Measurements from ENCODE around the gene KRT83. TPM values are rescaled to one million over a fixed set of nuclear protein-coding genes. Genes with fewer than 3 reads are reported as not detected.

KRT83 gene
- total RNA-seq, 1 donor from 2014 or later = not detected

GRCh38 chr12:52342781-52343490, 21.7 kb upstream of the KRT83 start:
- no peak for DNase-seq (ENCODE audit: low read depth)
- TF ChIP-seq CTCF (IDR thresholded peaks at IDR 0.05; ENCODE audit: insufficient read depth, low read length, poor library complexity, severe bottlenecking) = no peak
- Histone ChIP-seq H3K27me3 (ENCODE audit: control insufficient read depth, insufficient read depth, low read length) (no peaks in the 10 kb centered on the region), H3K4me3 (ENCODE audit: low read depth, low read length) (no peak overlapping the region), H3K36me3 (ENCODE audit: control insufficient read depth, insufficient read depth, low read length) (no peaks in the 10 kb centered on the region)

- Histone ChIP-seq H3K36me3 (ENCODE audit: control insufficient read depth, insufficient read depth, low read length) (no peaks in the 10 kb centered on the region), H3K4me3 (ENCODE audit: low read depth, low read length) (no peak overlapping the region), H3K27me3 (ENCODE audit: control insufficient read depth, insufficient read depth, low read length) (no peaks in the 10 kb centered on the region)
- TF ChIP-seq CTCF (IDR thresholded peaks at IDR 0.05; ENCODE audit: insufficient read depth, low read length, poor library complexity, severe bottlenecking) = no peak
- no peak for DNase-seq (ENCODE audit: low read depth)
These were observed 19.9 kb upstream of the KRT83 start for GRCh38 chr12:52341066-52341580.

GRCh38 chr12:52338241-52338960, 17.2 kb upstream of the KRT83 start:
- Histone ChIP-seq H3K4me3 (ENCODE audit: low read depth, low read length) (no peak overlapping the region), H3K36me3 (ENCODE audit: control insufficient read depth, insufficient read depth, low read length) (no peaks in the 10 kb centered on the region), H3K27me3 (ENCODE audit: control insufficient read depth, insufficient read depth, low read length) (no peaks in the 10 kb centered on the region)
- TF ChIP-seq CTCF (IDR thresholded peaks at IDR 0.05; ENCODE audit: insufficient read depth, low read length, poor library complexity, severe bottlenecking) = no peak
- no peak for DNase-seq (ENCODE audit: low read depth)

GRCh38 chr12:52337054-52337453, 15.9 kb upstream of the KRT83 start:
- no peak for TF ChIP-seq CTCF (IDR thresholded peaks at IDR 0.05; ENCODE audit: insufficient read depth, low read length, poor library complexity, severe bottlenecking)
- no peak for DNase-seq (ENCODE audit: low read depth)
- H3K4me3 ChIP-seq (ENCODE audit: low read depth, low read length) = no peak overlapping the region
- H3K27me3 ChIP-seq (ENCODE audit: control insufficient read depth, insufficient read depth, low read length) = no peaks in the 10 kb centered on the region
- no peaks in the 10 kb centered on the region for H3K36me3 ChIP-seq (ENCODE audit: control insufficient read depth, insufficient read depth, low read length)

- Histone ChIP-seq H3K27me3 (ENCODE audit: control insufficient read depth, insufficient read depth, low read length) (no peaks in the 10 kb centered on the region), H3K4me3 (ENCODE audit: low read depth, low read length) (no peak overlapping the region), H3K36me3 (ENCODE audit: control insufficient read depth, insufficient read depth, low read length) (no peaks in the 10 kb centered on the region)
- DNase-seq (ENCODE audit: low read depth) = no peak
- no peak for TF ChIP-seq CTCF (IDR thresholded peaks at IDR 0.05; ENCODE audit: insufficient read depth, low read length, poor library complexity, severe bottlenecking)
These were observed 15.4 kb upstream of the KRT83 start for GRCh38 chr12:52336641-52337040.

Data from kidney epithelial cell (primary cell).